OCI-LY3 (cell line): ENCODE measurements around the gene DOC2A.

Experiments used
- H2AFZ ChIP-seq: fragments of 200-600, 300-600 bp; shearing (Covaris generic); 2 replicates; pipeline ENCODE4 v1.6.0; 2014; ENCODE audit warnings: antibody characterized with exemption, low read depth, low read length
- H3K27ac ChIP-seq: fragments of 200-600, 300-600 bp; sonication (generic); 2 replicates; pipeline ENCODE4 v1.5.1; 2014; ENCODE audit warnings: mild to moderate bottlenecking, low read length, moderate library complexity, mixed read lengths
- H3K27me3 ChIP-seq: fragments of 200-600, 300-600 bp; sonication (generic); 2 replicates; pipeline ENCODE4 v1.6.1; 2014; ENCODE audit warnings: low read depth, low read length, mixed read lengths
- H3K36me3 ChIP-seq: fragments of 200-600, 300-600 bp; sonication (generic); replicated peaks from 2 replicates; pipeline ENCODE3; 2014; ENCODE audit warnings: low read depth, low read length, mixed read lengths
- H3K4me1 ChIP-seq: fragments of 300-600, 200-600 bp; sonication (generic); 2 replicates; pipeline ENCODE4 v1.6.1; 2014; ENCODE audit warnings: low read length, mixed read lengths
- H3K4me2 ChIP-seq: fragments of 200-600, 300-600 bp; sonication (generic); 2 replicates; pipeline ENCODE4 v1.6.1; 2014; ENCODE audit warnings: low read length, mixed read lengths
- H3K4me3 ChIP-seq: fragments of 300-600, 200-600 bp; sonication (generic); 2 replicates; pipeline ENCODE4 v1.5.1; 2014; ENCODE audit warnings: antibody characterized with exemption, mild to moderate bottlenecking, low read length, moderate library complexity
- H3K79me2 ChIP-seq: fragments of 300-600, 200-600 bp; shearing (Covaris generic); 2 replicates; pipeline ENCODE4 v1.6.1; 2014; ENCODE audit warnings: mild to moderate bottlenecking, low read length, mixed read lengths
- H3K9ac ChIP-seq: fragments of 300-600, 200-600 bp; shearing (Covaris generic); 2 replicates; pipeline ENCODE4 v1.6.0; 2014; ENCODE audit warnings: mild to moderate bottlenecking, low read length, moderate library complexity
- H3K9me3 ChIP-seq: fragments of 200-600, 300-600 bp; shearing (Covaris generic); 2 replicates; pipeline ENCODE4 v1.6.1; 2014; ENCODE audit warnings: low read length, mixed read lengths; ENCODE audit not compliant: insufficient read depth
- H4K20me1 ChIP-seq: fragments of 200-600, 300-600 bp; sonication (generic); 2 replicates; pipeline ENCODE4 v1.6.1; 2016; ENCODE audit warnings: low read length, mixed read lengths; ENCODE audit not compliant: insufficient read depth
- CTCF ChIP-seq: fragments of 200-600, 300-600 bp; sonication (generic); IDR thresholded peaks from 2 replicates; pipeline ENCODE4 v1.5.1; 2014; ENCODE audit warnings: antibody characterized with exemption, low read length, low read depth
- EZH2phosphoT487 ChIP-seq: fragments of 200-600 bp; shearing (Covaris generic); IDR thresholded peaks from 2 replicates; pipeline ENCODE4 v1.6.1; 2018; ENCODE audit warnings: antibody characterized with exemption, mixed run types, low read depth

The DOC2A gene

GRCh38 chr16:30053376-30054015, 42.7 kb upstream of the DOC2A start:
- Histone ChIP-seq H3K4me3 (peak overlapping the region; percentile 82), H2AFZ (peak overlapping the region; percentile 55)

GRCh38 chr16:30052671-30053372, 42.0 kb upstream of the DOC2A start:
- Histone ChIP-seq H3K27ac (peak overlapping the region; percentile 23; the same call in 1 of the 2 replicates), H3K4me3 (peak overlapping the region; percentile 82)

More at GRCh38 chr16:30053376-30054015, 42.7 kb upstream of the DOC2A start:
- H3K27ac ChIP-seq, result no peak overlapping the region
- peak overlapping the region; percentile 79 for H3K9ac ChIP-seq
- H3K27me3 ChIP-seq, result no peaks in the 10 kb centered on the region
- no peaks in the 10 kb centered on the region for H3K9me3 ChIP-seq
- no peaks in the 10 kb centered on the region for H4K20me1 ChIP-seq
- H3K79me2 ChIP-seq, result no peaks in the 10 kb centered on the region
- H3K36me3 ChIP-seq, result no peaks in the 10 kb centered on the region
- TF ChIP-seq EZH2phosphoT487 (no peak), CTCF (no peak)
- H3K4me2 ChIP-seq, result peak overlapping the region; percentile 99
- peaks cover 5% of the 10 kb centered on the region for H3K4me1 ChIP-seq

GRCh38 chr16:30051518-30051917, 40.7 kb upstream of the DOC2A start:
- Histone ChIP-seq H3K27ac (no peak overlapping the region), H3K9ac (no peak overlapping the region), H2AFZ (no peak overlapping the region), H3K36me3 (no peaks in the 10 kb centered on the region), H3K9me3 (no peaks in the 10 kb centered on the region), H4K20me1 (no peaks in the 10 kb centered on the region), H3K79me2 (no peaks in the 10 kb centered on the region), H3K27me3 (peaks cover 5% of the 10 kb centered on the region), H3K4me3 (no peak overlapping the region), H3K4me1 (peaks cover 5% of the 10 kb centered on the region), H3K4me2 (no peak overlapping the region)
- TF ChIP-seq CTCF (no peak), EZH2phosphoT487 (no peak)

More at GRCh38 chr16:30052671-30053372, 42.0 kb upstream of the DOC2A start:
- H3K4me1 ChIP-seq, result peaks cover 5% of the 10 kb centered on the region
- H3K27me3 ChIP-seq, result no peaks in the 10 kb centered on the region
- H3K9ac ChIP-seq, result peak overlapping the region; percentile 79
- peak overlapping the region; percentile 95 for H2AFZ ChIP-seq
- H3K9me3 ChIP-seq, result no peaks in the 10 kb centered on the region
- TF ChIP-seq CTCF (no peak), EZH2phosphoT487 (no peak)
- H4K20me1 ChIP-seq, result no peaks in the 10 kb centered on the region
- H3K4me2 ChIP-seq, result peak overlapping the region; percentile 99
- H3K36me3 ChIP-seq, result no peaks in the 10 kb centered on the region
- no peaks in the 10 kb centered on the region for H3K79me2 ChIP-seq

- TF ChIP-seq CTCF, result no peak
- TF ChIP-seq EZH2phosphoT487, result no peak
- Histone ChIP-seq H3K4me2 (no peak overlapping the region), H3K9ac (no peak overlapping the region), H3K4me1 (peaks cover 5% of the 10 kb centered on the region), H4K20me1 (no peaks in the 10 kb centered on the region), H3K4me3 (no peak overlapping the region), H3K79me2 (no peaks in the 10 kb centered on the region), H3K9me3 (no peaks in the 10 kb centered on the region), H3K36me3 (no peaks in the 10 kb centered on the region), H3K27ac (no peak overlapping the region), H2AFZ (no peak overlapping the region), H3K27me3 (peaks cover 7% of the 10 kb centered on the region)
These were observed 39.0 kb upstream of the DOC2A start for GRCh38 chr16:30049871-30050270.
